NCI-H2171 treated with DMSO at 0.1 percent for 48 hours (cell line): Measurements from ENCODE around the gene STEAP4.
A peak's percentile ranks its signal among the peaks of the same experiment; 100 is the strongest.
"Not testable (repeated sequence)": the region's sequence is repeated elsewhere in the genome, so short reads cannot be mapped to it uniquely, and the experiment has no call there.

ENCODE experiments used
- DNase-seq: peaks from one replicate; lab custom pipeline; 2025; lab: John Stamatoyannopoulos, UW

STEAP4 gene

DNA sequence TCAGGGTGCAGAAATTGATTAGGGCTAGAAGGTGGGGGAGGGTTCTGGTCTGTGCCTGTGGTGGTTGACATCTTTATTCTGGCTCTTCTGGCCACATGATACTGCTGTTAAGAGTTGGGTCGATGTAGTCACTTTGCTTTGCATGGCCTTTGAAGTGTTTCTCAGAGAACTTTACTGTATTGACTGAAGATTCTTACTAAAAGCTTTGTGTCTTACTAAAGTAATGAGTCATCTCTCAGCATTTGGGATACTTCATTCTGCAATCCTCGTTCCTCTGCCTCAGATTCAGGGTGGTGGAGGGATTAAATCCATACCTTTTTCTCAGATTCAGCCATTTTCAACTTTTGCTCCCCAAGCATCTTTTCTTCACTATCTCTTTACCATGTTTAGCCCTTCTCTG lies 38.6 kb downstream of the STEAP4 start:
- DNase-seq: no peak

GRCh38 chr7:88267421-88267820 lies 39.3 kb downstream of the STEAP4 start:
- no peak for DNase-seq

DNA sequence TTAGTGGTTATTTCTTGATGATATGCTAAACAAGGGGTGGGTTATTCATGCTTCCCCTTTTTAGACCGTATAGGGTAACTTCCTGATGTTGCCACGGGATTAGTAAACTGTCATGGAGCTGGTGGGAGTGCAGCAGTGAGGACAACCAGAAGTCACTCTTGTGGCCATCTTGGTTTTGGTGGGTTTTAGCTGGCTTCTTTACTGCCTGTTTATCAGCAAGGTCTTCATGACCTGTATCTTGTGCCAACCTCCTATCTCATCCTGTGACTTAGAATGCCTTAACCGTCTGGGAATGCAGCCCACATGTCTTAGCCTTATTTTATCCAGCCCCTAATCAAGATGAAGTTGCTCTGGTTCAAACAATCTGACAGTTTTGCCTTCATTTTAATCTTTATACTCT lies 41.7 kb downstream of the STEAP4 start:
- not testable (repeated sequence) for DNase-seq

DNA sequence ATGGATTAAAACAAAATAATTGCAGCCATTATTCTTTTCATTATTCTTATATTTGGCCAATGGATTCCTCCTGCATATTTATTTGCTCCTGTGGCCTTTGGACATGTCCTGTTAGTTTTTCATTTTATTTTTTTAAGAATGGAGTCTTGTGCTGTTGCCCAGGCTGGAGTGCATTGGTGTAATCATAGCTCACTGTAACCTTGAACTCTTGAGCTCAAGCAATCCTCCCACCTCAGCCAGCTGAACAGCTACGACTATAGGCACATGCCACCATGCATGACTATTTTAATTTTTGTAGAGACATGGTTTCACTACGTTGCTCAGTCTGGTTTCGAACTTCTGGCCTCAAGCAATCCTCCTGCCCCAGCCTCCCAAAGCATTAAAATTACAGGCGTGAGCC lies 44.1 kb downstream of the STEAP4 start:
- DNase-seq: no peak

GRCh38 chr7:88260719-88261118 lies 46.0 kb downstream of the STEAP4 start:
- DNase-seq: no peak

- DNase-seq: no peak
Measured at GRCh38 chr7:88259656-88260380, 46.9 kb downstream of the STEAP4 start.

DNA sequence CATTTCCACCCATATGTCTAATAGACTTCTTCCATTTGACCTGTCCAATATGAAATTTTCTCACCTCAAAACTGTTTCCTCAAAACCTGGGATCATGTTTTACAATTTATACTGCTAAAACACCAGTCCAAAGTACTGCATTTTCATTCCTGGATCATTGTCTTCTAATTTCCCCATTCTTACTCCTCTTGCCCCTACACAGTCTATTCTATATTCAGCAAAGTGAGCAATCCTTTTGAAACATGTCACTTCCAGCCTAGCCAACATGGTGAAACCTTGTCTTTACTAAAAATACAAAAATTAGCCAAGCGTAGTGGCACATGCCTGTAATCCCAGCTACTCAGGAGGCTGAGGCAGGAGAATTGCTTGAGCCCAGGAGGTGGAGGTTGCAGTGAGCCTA lies 48.4 kb downstream of the STEAP4 start:
- DNase-seq: not testable (repeated sequence)

DNA sequence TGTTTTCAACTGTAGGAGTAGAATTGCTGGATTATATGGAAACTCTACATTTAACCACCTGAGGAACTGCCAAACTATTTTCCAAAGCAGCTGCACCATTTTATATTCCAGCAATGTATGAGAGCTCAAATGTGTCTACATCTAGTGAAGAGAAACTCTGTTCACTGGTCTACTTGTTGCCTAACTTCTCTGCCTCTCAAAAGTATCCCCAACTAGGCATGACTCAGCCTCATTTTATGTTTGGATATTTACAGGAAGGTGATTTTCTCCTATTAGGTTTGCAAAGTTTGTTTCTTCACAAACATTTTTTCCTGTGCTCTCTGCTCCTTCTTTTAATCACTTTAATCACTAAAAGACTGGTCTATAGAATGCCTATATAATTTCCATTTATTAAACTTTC lies 49.8 kb downstream of the STEAP4 start:
- DNase-seq: no peak

- DNase-seq: no peak
Measured at GRCh38 chr7:88254721-88255424, 51.8 kb downstream of the STEAP4 start.

GRCh38 chr7:88253640-88254039 lies 53.1 kb downstream of the STEAP4 start:
- no peak for DNase-seq

GRCh38 chr7:88244258-88244657 lies 62.4 kb downstream of the STEAP4 start:
- DNase-seq: no peak

GRCh38 chr7:88243345-88243909 lies 63.3 kb downstream of the STEAP4 start:
- peak; percentile 23 for DNase-seq

DNA sequence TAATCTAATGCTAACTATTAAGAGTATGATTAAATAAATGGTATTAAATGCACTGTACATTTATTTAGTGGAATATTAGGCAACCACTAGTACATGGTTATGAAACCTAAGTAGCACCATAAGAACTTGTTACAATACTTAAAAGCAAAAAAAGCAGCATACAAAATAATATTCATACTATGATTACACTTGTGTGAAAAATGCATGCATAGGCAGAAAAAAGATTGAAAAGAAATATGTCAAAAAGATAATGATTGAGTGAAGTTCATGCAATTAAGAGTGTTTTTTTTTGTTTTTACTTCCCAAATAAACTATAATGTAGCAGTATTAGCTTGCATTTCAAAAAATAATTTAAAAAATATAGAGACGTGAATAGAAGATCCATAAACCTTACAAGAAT lies 66.8 kb downstream of the STEAP4 start:
- DNase-seq: no peak

GRCh38 chr7:88233828-88234227 lies 72.9 kb downstream of the STEAP4 start:
- DNase-seq: no peak

DNA sequence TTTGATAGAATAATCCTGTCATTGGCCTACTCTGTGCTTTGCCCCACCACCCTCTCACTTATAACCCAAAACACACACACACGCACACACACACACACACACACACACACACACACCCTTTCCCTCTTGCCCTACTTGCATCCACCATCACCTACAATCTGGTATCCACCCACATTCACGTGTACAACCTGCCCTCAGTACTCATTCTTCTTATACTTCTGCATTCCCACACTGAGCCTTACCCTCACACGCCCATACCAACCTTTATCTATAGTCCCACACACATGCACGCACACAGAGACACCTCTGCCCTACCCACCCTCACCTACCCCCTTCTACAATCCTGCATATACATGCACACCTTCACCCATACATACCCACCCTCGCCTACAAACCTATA lies 76.0 kb downstream of the STEAP4 start:
- DNase-seq: no peak

DNA sequence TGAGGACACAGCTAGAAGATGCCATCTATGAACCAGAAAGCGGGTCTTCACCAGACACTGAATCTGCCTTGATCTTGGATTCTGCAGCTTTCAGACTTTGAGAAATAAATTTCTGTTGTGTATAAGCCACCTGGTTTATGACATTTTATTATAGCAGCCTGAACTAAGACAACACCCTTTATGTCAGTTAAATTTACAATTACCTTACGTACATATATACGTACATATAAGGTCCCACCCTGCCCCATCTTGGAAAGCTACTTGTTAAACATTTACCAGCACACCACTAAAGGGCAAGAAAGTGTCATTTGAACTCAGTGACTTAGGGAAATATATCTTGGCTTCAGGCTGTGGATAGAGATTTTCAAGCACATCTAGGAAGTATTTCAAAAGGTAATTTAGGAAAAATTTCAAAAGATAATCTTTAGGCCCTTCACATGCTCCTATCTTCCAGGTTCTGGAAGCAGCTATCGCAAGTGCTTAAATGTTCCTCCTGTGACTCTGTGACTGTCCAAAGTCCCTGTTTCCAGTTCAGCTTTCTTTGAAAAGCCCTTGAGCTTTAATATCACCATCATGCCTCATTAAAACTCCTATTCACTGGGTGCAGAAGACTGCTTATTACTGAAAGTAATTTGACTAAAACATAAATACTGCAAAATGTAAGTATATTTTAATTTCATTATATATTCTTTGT lies 77.2 kb downstream of the STEAP4 start:
- no peak for DNase-seq

- no peak for DNase-seq
Measured at GRCh38 chr7:88226886-88227516, 79.7 kb downstream of the STEAP4 start.

DNA sequence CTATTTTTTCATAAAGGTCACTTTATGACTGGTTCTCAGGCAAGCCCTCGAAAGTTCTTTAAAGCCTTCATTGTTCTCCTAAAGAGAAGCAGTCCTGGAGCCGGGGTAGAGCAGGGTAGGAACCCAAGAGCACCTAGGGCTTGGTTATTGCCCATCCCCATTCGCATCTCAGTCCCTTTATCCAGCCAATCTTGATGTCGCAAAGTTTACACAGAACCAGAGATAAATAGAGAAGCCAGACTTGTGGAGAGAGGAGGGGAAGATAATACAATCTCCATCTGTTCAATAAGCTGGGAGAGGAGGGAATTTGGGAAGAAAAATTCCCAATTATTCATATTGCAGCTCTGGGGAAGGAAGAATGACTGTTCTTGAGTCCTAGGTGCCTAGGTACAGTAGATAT lies 80.5 kb downstream of the STEAP4 start:
- DNase-seq: peak; percentile 44

DNA sequence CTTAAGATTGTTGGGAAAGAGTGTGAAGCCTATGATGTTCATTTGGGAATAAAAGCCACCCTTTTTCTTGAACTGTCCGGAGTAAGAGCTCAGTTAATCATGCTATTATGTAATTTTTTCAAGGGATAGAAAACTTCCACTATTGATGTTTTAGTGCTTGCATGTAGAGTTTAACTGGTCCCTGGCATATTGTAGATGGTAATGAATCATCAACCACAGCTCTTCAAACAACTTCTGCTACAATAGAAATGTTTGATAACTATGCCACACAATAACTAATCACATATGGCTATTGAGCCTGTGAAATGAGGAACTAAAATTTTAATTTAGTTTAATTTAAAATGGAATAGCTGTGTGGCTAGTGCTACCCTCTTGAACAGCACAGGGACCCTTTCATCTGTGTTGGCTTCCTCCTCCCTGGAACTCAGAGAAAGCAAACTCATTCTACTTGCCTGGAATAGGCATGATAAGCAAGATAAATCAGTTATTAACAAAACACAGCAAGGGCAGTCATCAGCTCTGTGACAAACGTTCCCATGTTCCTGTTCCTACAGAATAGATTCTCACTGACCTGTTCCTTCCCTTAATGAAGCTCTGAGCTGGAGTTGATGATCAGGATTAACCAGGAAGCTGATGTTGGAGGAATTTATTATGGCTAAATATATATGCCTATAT lies 82.0 kb downstream of the STEAP4 start:
- DNase-seq: no peak

DNA sequence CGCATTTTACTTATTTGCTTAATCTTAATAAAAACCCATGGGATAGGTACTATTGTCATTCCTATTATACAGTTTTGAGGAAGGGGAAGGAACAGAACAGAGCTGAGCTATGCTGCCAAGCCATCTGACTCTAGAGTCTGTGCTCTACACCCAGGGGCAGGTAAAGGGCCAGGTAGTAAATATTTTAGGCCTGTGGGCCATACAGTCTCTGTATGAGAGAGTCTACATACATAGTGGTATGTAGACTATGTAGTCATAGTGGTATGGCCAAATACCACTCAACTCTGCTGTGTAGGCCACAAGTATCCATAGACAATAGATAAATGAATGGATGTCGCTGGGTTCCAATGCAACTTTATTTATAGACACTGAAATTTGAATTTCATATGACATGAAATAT lies 83.4 kb downstream of the STEAP4 start:
- no peak for DNase-seq
